SK-N-SH treated with all-trans-retinoic acid at 6 μM for 48 hours (cell line): ENCODE results near the gene TXNDC11.

Experiments used
- ATAC-seq: fragments of 200-7000 bp; cut with Tn5 transposase; 3 replicates; pipeline ENCODE4 v1.9.1; 2020; ENCODE audit warnings: mild to moderate bottlenecking, moderate library complexity
- ARNTL ChIP-seq: fragments of 450-650 bp; formaldehyde crosslinking; IDR thresholded peaks from 2 replicates; pipeline ENCODE4 v1.5.0; 2020; ENCODE audit warnings: low read depth, mild to moderate bottlenecking, moderate library complexity, borderline replicate concordance
- BACH2 ChIP-seq: fragments of 250-450 bp; sonication (Bioruptor Pico); IDR thresholded peaks from 2 replicates; pipeline ENCODE4 v1.9.0; 2021; ENCODE audit warnings: mild to moderate bottlenecking, borderline replicate concordance
- CSDC2 ChIP-seq: fragments of 250-450 bp; sonication (Bioruptor Pico); IDR thresholded peaks from 2 replicates; pipeline ENCODE4 v1.5.0; 2020; ENCODE audit warnings: mild to moderate bottlenecking, moderate library complexity
- CSRNP3 ChIP-seq: fragments of 250-450 bp; sonication (Bioruptor Pico); IDR thresholded peaks from 2 replicates; pipeline ENCODE4 v1.5.1; 2021; ENCODE audit warnings: mild to moderate bottlenecking, moderate library complexity
- ESRRG ChIP-seq: fragments of 250-450 bp; sonication (Bioruptor Pico); IDR thresholded peaks from 2 replicates; pipeline ENCODE4 v1.6.1; 2021; ENCODE audit warnings: mild to moderate bottlenecking
- GLIS3 ChIP-seq: fragments of 250-450 bp; sonication (Bioruptor Pico); IDR thresholded peaks from 2 replicates; pipeline ENCODE4 v1.5.0; 2020; ENCODE audit warnings: mild to moderate bottlenecking, moderate library complexity
- ISL1 ChIP-seq: fragments of 250-450 bp; sonication (Bioruptor Pico); IDR thresholded peaks from 2 replicates; pipeline ENCODE4 v2.1.2; 2022; ENCODE audit warnings: mild to moderate bottlenecking, moderate library complexity
- OSR1 ChIP-seq: fragments of 250-450 bp; sonication (Bioruptor Pico); IDR thresholded peaks from 2 replicates; pipeline ENCODE4 v1.8.0; 2022; ENCODE audit warnings: moderate library complexity, mild to moderate bottlenecking, inconsistent platforms
- PATZ1 ChIP-seq: fragments of 250-450 bp; sonication (Bioruptor Pico); IDR thresholded peaks from 2 replicates; pipeline ENCODE4 v1.8.0; 2020; ENCODE audit warnings: mild to moderate bottlenecking, moderate library complexity, borderline replicate concordance
- POU6F1 ChIP-seq: fragments of 250-450 bp; sonication (Bioruptor Pico); IDR thresholded peaks from 2 replicates; pipeline ENCODE4 v1.8.0; 2021; ENCODE audit warnings: low read depth, mild to moderate bottlenecking, moderate library complexity, borderline replicate concordance
- PPARA ChIP-seq: fragments of 250-450 bp; sonication (Bioruptor Pico); IDR thresholded peaks from 2 replicates; pipeline ENCODE4 v1.5.0; 2020; ENCODE audit warnings: mild to moderate bottlenecking, borderline replicate concordance
- RARB ChIP-seq: fragments of 250-450 bp; sonication (Bioruptor Pico); IDR thresholded peaks from 2 replicates; pipeline ENCODE4 v1.8.0; 2021; ENCODE audit warnings: mild to moderate bottlenecking, moderate library complexity
- SNAI2 ChIP-seq: fragments of 250-450 bp; sonication (Bioruptor Pico); IDR thresholded peaks from 2 replicates; pipeline ENCODE4 v1.5.0; 2020; ENCODE audit warnings: mild to moderate bottlenecking, moderate library complexity
- TCF4 ChIP-seq: fragments of 250-450 bp; sonication (Bioruptor Pico); IDR thresholded peaks from 2 replicates; pipeline ENCODE4 v1.8.0; 2021; ENCODE audit warnings: mild to moderate bottlenecking, moderate library complexity, borderline replicate concordance
- TOX ChIP-seq: fragments of 250-450 bp; sonication (Bioruptor Pico); IDR thresholded peaks from 2 replicates; pipeline ENCODE4 v1.8.0; 2021; ENCODE audit warnings: mild to moderate bottlenecking, moderate library complexity, borderline replicate concordance
- TSHZ2 ChIP-seq: fragments of 250-450 bp; sonication (Bioruptor Pico); IDR thresholded peaks from 2 replicates; pipeline ENCODE4 v1.5.0; 2020; ENCODE audit warnings: mild to moderate bottlenecking, moderate library complexity
- ZC3H10 ChIP-seq: fragments of 250-450 bp; sonication (Bioruptor Pico); IDR thresholded peaks from 2 replicates; pipeline ENCODE4 v1.5.1; 2021; ENCODE audit warnings: mild to moderate bottlenecking, moderate library complexity
- ZFP3 ChIP-seq: fragments of 250-450 bp; sonication (Bioruptor Pico); IDR thresholded peaks from 2 replicates; pipeline ENCODE4 v1.5.0; 2020; ENCODE audit warnings: mild to moderate bottlenecking, moderate library complexity
- ZFP30 ChIP-seq: fragments of 450-650 bp; formaldehyde crosslinking; IDR thresholded peaks from 2 replicates; pipeline ENCODE4 v1.5.0; 2022; ENCODE audit warnings: mild to moderate bottlenecking, moderate library complexity
- ZNF565 ChIP-seq: fragments of 450-650 bp; formaldehyde crosslinking; conservative IDR thresholded peaks from 2 replicates; pipeline ENCODE4 v1.5.0; 2020; ENCODE audit warnings: low read depth, mild to moderate bottlenecking, moderate library complexity
- ZNF8 ChIP-seq: fragments of 450-650 bp; formaldehyde crosslinking; IDR thresholded peaks from 2 replicates; pipeline ENCODE4 v1.5.0; 2020; ENCODE audit warnings: mild to moderate bottlenecking, moderate library complexity

The TXNDC11 gene

GRCh38 chr16:11696266-11697012 is 46.2 kb downstream of the TXNDC11 start:
- no peak for ATAC-seq
- TF ChIP-seq GLIS3 (CRISPR knock-in tag) (no peak), RARB (CRISPR knock-in tag) (no peak), ZFP3 (CRISPR knock-in tag) (no peak), ZNF565 (CRISPR knock-in tag) (no peak), ARNTL (CRISPR knock-in tag) (no peak), CSDC2 (CRISPR knock-in tag) (no peak), BACH2 (no peak), ZC3H10 (CRISPR knock-in tag) (no peak), ESRRG (CRISPR knock-in tag) (no peak), TCF4 (no peak)
- TF ChIP-seq, all 23 proteins: peak for 0

- no peak for ATAC-seq
- TF ChIP-seq ZC3H10 (CRISPR knock-in tag) (no peak), TSHZ2 (CRISPR knock-in tag) (no peak), ZFP3 (CRISPR knock-in tag) (no peak), PPARA (no peak), TCF4 (no peak), RARB (CRISPR knock-in tag) (no peak), POU6F1 (CRISPR knock-in tag) (no peak), ZFP30 (no peak)
- TF ChIP-seq, all 23 proteins: peak for 0
Measured at GRCh38 chr16:11692651-11693050, 50.0 kb downstream of the TXNDC11 start.

GRCh38 chr16:11692171-11692570 is 50.5 kb downstream of the TXNDC11 start:
- no peak for ATAC-seq

More at GRCh38 chr16:11692171-11692570, 50.5 kb downstream of the TXNDC11 start:
- no peak for TF ChIP-seq ISL1 (CRISPR knock-in tag)
- no peak for TF ChIP-seq BACH2
- TF ChIP-seq SNAI2 = no peak
- TF ChIP-seq RARB (CRISPR knock-in tag) = no peak
- no peak for TF ChIP-seq ESRRG (CRISPR knock-in tag)
- no peak for TF ChIP-seq PATZ1 (CRISPR knock-in tag)
- no peak for TF ChIP-seq CSRNP3 (CRISPR knock-in tag)
- no peak for TF ChIP-seq TOX
- no peak for TF ChIP-seq ZNF8 (CRISPR knock-in tag)
- no peak for TF ChIP-seq POU6F1 (CRISPR knock-in tag)
- TF ChIP-seq ARNTL (CRISPR knock-in tag) = no peak
- TF ChIP-seq OSR1 = no peak
- no peak for TF ChIP-seq TSHZ2 (CRISPR knock-in tag)
- no peak for TF ChIP-seq ZFP30
- no peak for TF ChIP-seq ZC3H10 (CRISPR knock-in tag)
- TF ChIP-seq PPARA = no peak
